ENCODE data around the gene DGCR6L. TPM values are rescaled to one million over a fixed set of nuclear protein-coding genes. Genes with fewer than 3 reads are reported as not detected.
"Not testable (repeated sequence)": the region's sequence is repeated elsewhere in the genome, so short reads cannot be mapped to it uniquely, and the experiment has no call there.

Gene DGCR6L
- total and polyA plus RNA-seq, 2 donors from 2014 or later, result 35.3 to 137 TPM

DNA sequence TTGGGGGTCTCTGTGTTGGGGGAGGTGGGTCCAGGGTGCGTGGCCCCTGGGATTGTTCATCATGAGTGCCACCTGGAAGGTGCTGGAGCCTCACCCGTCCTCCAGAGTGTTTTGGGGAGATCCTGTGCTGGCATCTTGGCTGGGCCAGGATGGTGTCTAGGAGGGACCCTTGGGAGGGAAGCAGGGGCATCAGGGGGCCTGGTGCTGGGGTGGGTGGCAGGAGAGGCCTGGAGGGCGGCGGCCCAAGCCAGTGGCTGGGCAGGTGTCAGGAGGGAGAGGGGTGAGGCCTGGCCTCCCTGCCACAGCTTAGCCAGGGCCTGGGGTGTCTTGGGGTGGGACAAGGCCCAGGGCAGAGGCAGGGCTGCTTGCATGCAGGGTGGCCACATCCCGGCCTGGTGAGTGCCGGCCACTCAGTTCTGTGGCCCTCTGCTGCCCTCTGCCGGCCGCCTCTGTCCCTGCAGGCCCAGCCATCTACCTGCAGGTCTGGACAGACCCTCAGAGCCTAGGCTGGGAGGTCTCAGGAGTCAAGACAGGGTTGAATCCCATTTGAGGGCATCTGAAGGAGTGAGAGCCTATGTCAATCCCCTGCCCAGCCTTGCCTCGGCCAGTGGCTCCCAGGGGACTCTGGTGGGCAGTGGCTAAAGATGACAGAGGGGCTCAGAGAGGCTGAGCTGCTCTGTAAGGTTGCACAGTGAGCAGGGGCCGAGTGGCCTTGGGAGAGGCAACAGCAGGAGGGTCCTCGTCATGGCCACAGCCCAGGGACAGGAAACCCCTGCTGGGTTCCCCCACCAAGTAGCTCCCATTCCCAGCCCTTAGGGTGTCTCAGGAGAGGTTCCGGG lies 34.2 kb downstream of the DGCR6L start:
- H3K4me1 ChIP-seq (ENCODE audit: control insufficient read depth in 2 of 3, insufficient read depth in 2 of 3, low read depth in 1 of 3, low read length in 3 of 3); H3K4me3 ChIP-seq (ENCODE audit: low read length in 3 of 3); FAIRE-seq; H3K27me3 ChIP-seq (ENCODE audit: control insufficient read depth, insufficient read depth, low read length); H3K9me3 ChIP-seq (ENCODE audit: control insufficient read depth in 2 of 3, insufficient read depth in 1 of 3, low read length in 3 of 3); H3K27ac ChIP-seq (ENCODE audit: low read depth in 2 of 2, low read length in 2 of 2); H3K9ac ChIP-seq (ENCODE audit: low read length in 3 of 3); H3K36me3 ChIP-seq (ENCODE audit: control insufficient read depth in 2 of 3, insufficient read depth in 3 of 3, low read length in 3 of 3); intact Hi-C loops (cut with DNase I): not testable (repeated sequence)
- TF ChIP-seq, protein P1, sequence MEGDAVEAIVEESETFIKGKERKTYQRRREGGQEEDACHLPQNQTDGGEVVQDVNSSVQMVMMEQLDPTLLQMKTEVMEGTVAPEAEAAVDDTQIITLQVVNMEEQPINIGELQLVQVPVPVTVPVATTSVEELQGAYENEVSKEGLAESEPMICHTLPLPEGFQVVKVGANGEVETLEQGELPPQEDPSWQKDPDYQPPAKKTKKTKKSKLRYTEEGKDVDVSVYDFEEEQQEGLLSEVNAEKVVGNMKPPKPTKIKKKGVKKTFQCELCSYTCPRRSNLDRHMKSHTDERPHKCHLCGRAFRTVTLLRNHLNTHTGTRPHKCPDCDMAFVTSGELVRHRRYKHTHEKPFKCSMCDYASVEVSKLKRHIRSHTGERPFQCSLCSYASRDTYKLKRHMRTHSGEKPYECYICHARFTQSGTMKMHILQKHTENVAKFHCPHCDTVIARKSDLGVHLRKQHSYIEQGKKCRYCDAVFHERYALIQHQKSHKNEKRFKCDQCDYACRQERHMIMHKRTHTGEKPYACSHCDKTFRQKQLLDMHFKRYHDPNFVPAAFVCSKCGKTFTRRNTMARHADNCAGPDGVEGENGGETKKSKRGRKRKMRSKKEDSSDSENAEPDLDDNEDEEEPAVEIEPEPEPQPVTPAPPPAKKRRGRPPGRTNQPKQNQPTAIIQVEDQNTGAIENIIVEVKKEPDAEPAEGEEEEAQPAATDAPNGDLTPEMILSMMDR (IDR thresholded peaks at IDR 0.05; ENCODE audit: borderline replicate concordance, extremely low read depth, insufficient read depth), result peak; percentile 89
- DNase-seq, result peak; percentile 49 to 89 (median 79)

DNA sequence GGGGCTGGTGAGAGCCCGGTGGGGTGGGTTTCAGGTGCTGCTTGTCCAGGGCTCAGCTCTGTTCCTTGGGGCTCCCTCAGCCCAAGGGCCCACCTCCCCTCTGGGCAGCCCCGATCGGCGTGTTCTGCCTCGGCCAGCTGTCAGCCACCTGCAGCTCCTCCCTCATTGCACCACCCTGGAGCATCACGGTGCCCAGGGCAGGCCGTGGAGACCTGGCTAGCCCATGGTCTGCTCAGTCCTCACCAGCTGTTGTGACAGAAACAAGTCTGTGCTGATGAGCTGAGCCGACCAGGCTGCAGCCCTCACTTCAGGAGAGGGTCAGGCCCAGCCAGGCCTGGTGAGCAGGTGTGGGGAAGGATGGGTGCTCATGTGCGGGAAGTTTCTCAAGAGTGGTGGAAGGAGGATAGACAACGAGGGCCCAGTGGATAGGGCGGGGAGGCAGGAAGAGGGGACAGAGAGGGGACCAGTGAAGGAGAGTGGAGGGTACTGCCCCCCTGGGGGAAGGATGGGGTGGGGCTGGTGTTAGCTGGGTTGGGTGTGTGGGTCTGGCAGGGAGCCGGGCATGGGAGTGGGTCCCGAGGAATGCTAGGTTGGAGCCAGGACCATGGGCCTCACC lies 35.3 kb downstream of the DGCR6L start:
- FAIRE-seq, result no peak
- intact Hi-C loops (cut with DNase I), result no loop called here
- DNase-seq, result no peak

DNA sequence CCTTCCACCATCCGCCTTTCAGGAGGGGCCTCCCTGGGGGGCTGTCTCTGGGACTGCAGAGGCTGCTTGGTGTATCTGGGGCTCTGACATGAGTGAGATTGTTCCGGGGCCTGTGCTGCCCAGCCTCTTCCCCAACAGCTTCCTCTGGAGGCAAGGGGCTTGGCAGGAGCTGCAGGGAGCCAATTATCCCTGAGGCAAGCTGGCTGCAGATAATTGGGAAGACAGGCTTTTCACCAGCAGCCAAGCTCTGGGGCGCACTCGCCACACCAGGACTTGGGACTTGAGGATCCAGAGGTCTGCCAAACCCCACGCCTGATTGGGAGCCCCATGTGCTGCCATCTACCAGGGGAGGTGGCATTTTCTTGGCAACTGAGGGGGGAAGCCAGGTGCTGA lies 36.2 kb downstream of the DGCR6L start:
- Histone ChIP-seq H3K9ac (ENCODE audit: low read length in 3 of 3) (no peak overlapping the region), H3K9me3 (ENCODE audit: control insufficient read depth in 2 of 3, insufficient read depth in 1 of 3, low read length in 3 of 3) (no peaks in the 10 kb centered on the region), H3K27ac (ENCODE audit: low read depth in 2 of 2, low read length in 2 of 2) (no peak overlapping the region), H3K4me1 (ENCODE audit: control insufficient read depth in 2 of 3, insufficient read depth in 2 of 3, low read depth in 1 of 3, low read length in 3 of 3) (no peaks in the 10 kb centered on the region), H3K27me3 (ENCODE audit: control insufficient read depth, insufficient read depth, low read length) (no peaks in the 10 kb centered on the region), H3K4me3 (ENCODE audit: low read length in 3 of 3) (no peak overlapping the region), H3K36me3 (ENCODE audit: control insufficient read depth in 2 of 3, insufficient read depth in 3 of 3, low read length in 3 of 3) (no peaks in the 10 kb centered on the region)
- TF ChIP-seq, protein P1 (IDR thresholded peaks at IDR 0.05; ENCODE audit: borderline replicate concordance, extremely low read depth, insufficient read depth), result no peak
- intact Hi-C loops (cut with DNase I), result no loop called here
- DNase-seq, result no peak
- no peak for FAIRE-seq

More for the DNA sequence above, 35.3 kb downstream of the DGCR6L start:
- no peaks in the 10 kb centered on the region for H3K36me3 ChIP-seq (ENCODE audit: control insufficient read depth in 2 of 3, insufficient read depth in 3 of 3, low read length in 3 of 3)
- H3K9me3 ChIP-seq (ENCODE audit: control insufficient read depth in 2 of 3, insufficient read depth in 1 of 3, low read length in 3 of 3), result no peaks in the 10 kb centered on the region
- no peaks in the 10 kb centered on the region for H3K4me1 ChIP-seq (ENCODE audit: control insufficient read depth in 2 of 3, insufficient read depth in 2 of 3, low read depth in 1 of 3, low read length in 3 of 3)
- no peaks in the 10 kb centered on the region for H3K27me3 ChIP-seq (ENCODE audit: control insufficient read depth, insufficient read depth, low read length)
- TF ChIP-seq, protein P1 (IDR thresholded peaks at IDR 0.05; ENCODE audit: borderline replicate concordance, extremely low read depth, insufficient read depth), result no peak
- H3K9ac ChIP-seq (ENCODE audit: low read length in 3 of 3), result no peak overlapping the region
- H3K27ac ChIP-seq (ENCODE audit: low read depth in 2 of 2, low read length in 2 of 2), result no peak overlapping the region
- H3K4me3 ChIP-seq (ENCODE audit: low read length in 3 of 3), result no peak overlapping the region

All from kidney (tissue), 14 donors.